ENCODE data around the gene SPRED3. TPM values are rescaled to one million over a fixed set of nuclear protein-coding genes. Genes with fewer than 3 reads are reported as not detected.

The SPRED3 gene
- total and polyA plus RNA-seq, 2 of the 8 experiments (the other 6 are each of a cell fraction or from before 2014, with no cell fraction given): 8.1 to 10.3 TPM

DNA sequence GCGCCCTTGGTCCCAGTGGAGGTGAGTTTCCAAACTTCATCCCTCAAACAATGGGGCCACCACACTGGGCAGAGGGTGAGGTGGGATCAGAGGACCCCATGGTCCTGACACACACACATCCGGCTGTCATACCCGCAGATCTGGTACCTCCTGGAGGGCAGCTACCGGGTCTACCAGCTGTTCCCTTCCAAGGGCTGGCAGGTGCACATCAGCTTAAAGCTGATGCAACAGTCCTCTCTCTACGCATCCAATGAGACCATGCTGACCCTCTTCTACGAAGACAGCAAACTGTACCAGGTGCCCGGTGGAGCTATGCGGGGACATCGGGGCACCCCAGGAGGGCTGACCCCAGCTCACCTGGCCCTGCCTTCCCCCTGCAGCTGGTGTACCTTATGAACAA lies 28.1 kb upstream of the SPRED3 start:
- Histone ChIP-seq H3K9me3 (ENCODE audit: insufficient read depth in 2 of 2, low read depth in 1 of 2, low read length in 1 of 2) (peaks cover 3 to 9% of the 10 kb centered on the region in 2 experiments; a peak in 2 of 4 replicates), H3K23me2 (ENCODE audit: low read depth, low read length) (peaks cover 8% of the 10 kb centered on the region; the same call in 1 of the 2 replicates), H2AFZ (ENCODE audit: low read length) (no peak overlapping the region), H2BK120ac (replicated peaks; ENCODE audit: low read depth, low read length) (no peak overlapping the region), H3K79me2 (ENCODE audit: control insufficient read depth in 1 of 2, insufficient read depth in 2 of 2, low read length in 2 of 2) (no peaks in the 10 kb centered on the region), H3K23ac (ENCODE audit: insufficient read length) (no peak overlapping the region), H2BK15ac (ENCODE audit: low read length) (0 out of 2 replicates have a peak overlapping the region, but pooled peaks have one; percentile 46), H3K14ac (ENCODE audit: insufficient read length) (no peak overlapping the region), H3K4me1 (replicated peaks in 1 of 4; ENCODE audit: control insufficient read depth in 3 of 4, insufficient read depth in 4 of 4, low read length in 3 of 4) (peaks cover 0 to 5% (median 2%) of the 10 kb centered on the region in 4 experiments; a peak in 3 of 7 replicates), H4K8ac (ENCODE audit: extremely low read depth, insufficient read depth, low read length) (peak overlapping the region; percentile 14; the same call in 1 of the 2 replicates), H3K4ac (replicated peaks; ENCODE audit: insufficient read length, low read depth, low read length) (no peak overlapping the region), H3K4me3 (ENCODE audit: extremely low read depth in 1 of 4, insufficient read depth in 2 of 4, low read depth in 3 of 4, low read length in 4 of 4) (no peak overlapping the region), H3K79me1 (ENCODE audit: low read depth, low read length) (no peaks in the 10 kb centered on the region), H3K36me3 (ENCODE audit: control insufficient read depth in 2 of 4, insufficient read depth in 4 of 4, low read length in 3 of 4) (no peaks in the 10 kb centered on the region), H3K18ac (ENCODE audit: extremely low read depth, low read length) (no peak overlapping the region; the same call in 1 of the 2 replicates), H3K56ac (replicated peaks; ENCODE audit: insufficient read length, low read depth, low read length) (no peak overlapping the region), H2BK12ac (ENCODE audit: low read depth, low read length) (peak overlapping the region; percentile 27; the same call in 1 of the 2 replicates), H4K20me1 (replicated peaks in 1 of 2; ENCODE audit: control insufficient read depth in 1 of 2, insufficient read depth in 2 of 2, low read length in 2 of 2) (peaks cover 0 to 2% of the 10 kb centered on the region in 2 experiments), H2AK5ac (ENCODE audit: low read depth, low read length) (no peak overlapping the region), H3K9ac (replicated peaks in 1 of 4; ENCODE audit: extremely low read depth in 1 of 4, low read depth in 3 of 4, low read length in 3 of 4) (no peak overlapping the region), H3K27ac (ENCODE audit: low read depth, low read length) (no peak overlapping the region), H3K27me3 (replicated peaks in 1 of 4; ENCODE audit: control insufficient read depth in 3 of 4, extremely low read depth in 1 of 4, insufficient read depth in 3 of 4, low read length in 3 of 4) (peaks cover 4 to 25% (median 19%) of the 10 kb centered on the region in 4 experiments), H2BK20ac (ENCODE audit: low read length) (no peak overlapping the region), H4K91ac (replicated peaks; ENCODE audit: insufficient read length, low read length) (no peak overlapping the region), H4K5ac (ENCODE audit: insufficient read length, low read depth, low read length) (no peak overlapping the region), H2BK5ac (ENCODE audit: low read depth, low read length) (no peak overlapping the region), H3K4me2 (ENCODE audit: insufficient read depth in 1 of 2, low read depth in 2 of 2, low read length in 2 of 2) (peak overlapping the region in 1 of 2 experiments; percentile 71; a peak in 1 of 4 replicates)
- ChIA-PET POLR2A (ENCODE audit: partially characterized antibody) (interaction anchor here (0.9 to 2.8 kb wide), 4 partner anchors 8 to 14 kb away, joined by 3 to 9 read pairs (median 4); partner anchors contain the start of gene PSMD8), CTCF (ENCODE audit: partially characterized antibody) (interaction anchor here (0.7 to 2.8 kb wide), 6 partner anchors 9 to 116 kb away, joined by 3 to 14 read pairs (median 3); partner anchors contain the start of genes GGN and PSMD8)
- DNase-seq (ENCODE audit: low read depth in 1 of 2, low spot score in 2 of 2) (no peak), FAIRE-seq (no peak)
- WGBS, 2 experiments (ENCODE audit: extremely low coverage in 1 of 2, insufficient coverage in 1 of 2, insufficient read length in 1 of 2, insufficient replicate concordance in 2 of 2, low coverage in 1 of 2, low lambda C conversion rate in 2 of 2, missing lambda C conversion rate in 1 of 2): 95% methylated on average over 9 of the region's 9 CpGs; no CpG with 5 or more reads in 1 of the 2 experiments
- TF ChIP-seq EP300 (IDR thresholded peaks at IDR 0.05; ENCODE audit: borderline replicate concordance in 1 of 2, low read depth in 2 of 2, low read length in 2 of 2): no peak
- TF ChIP-seq, protein P1, sequence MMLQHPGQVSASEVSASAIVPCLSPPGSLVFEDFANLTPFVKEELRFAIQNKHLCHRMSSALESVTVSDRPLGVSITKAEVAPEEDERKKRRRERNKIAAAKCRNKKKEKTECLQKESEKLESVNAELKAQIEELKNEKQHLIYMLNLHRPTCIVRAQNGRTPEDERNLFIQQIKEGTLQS (IDR thresholded peaks at IDR 0.05; ENCODE audit: insufficient read depth, low read depth, low read length): no peak
- TF ChIP-seq POLR2AphosphoS5 (IDR thresholded peaks at IDR 0.05; ENCODE audit: low read depth, low read length): no peak
- no peak for TF ChIP-seq SAP30 (IDR thresholded peaks at IDR 0.05; ENCODE audit: insufficient read depth, insufficient replicate concordance, low read length)
- TF ChIP-seq SIRT6 (IDR thresholded peaks at IDR 0.05; ENCODE audit: low read length): no peak
- TF ChIP-seq FOSL1 (IDR thresholded peaks at IDR 0.05; ENCODE audit: insufficient read depth, low read depth, low read length): no peak
- no peak for TF ChIP-seq BCL11A (IDR thresholded peaks at IDR 0.05; ENCODE audit: low read depth in 2 of 2, low read length in 2 of 2)
- no peak for TF ChIP-seq GABPA (IDR thresholded peaks at IDR 0.05; ENCODE audit: borderline replicate concordance, insufficient read depth, low read length)
- TF ChIP-seq ZNF274 (IDR thresholded peaks at IDR 0.05; ENCODE audit: borderline replicate concordance, extremely low read depth, low read length): no peak
- TF ChIP-seq TAF7 (optimal IDR thresholded peaks at IDR 0.05; ENCODE audit: borderline replicate concordance, low read depth, low read length): no peak
- no peak for TF ChIP-seq HDAC2 (IDR thresholded peaks at IDR 0.05; ENCODE audit: borderline replicate concordance in 1 of 2, low read depth in 2 of 2, low read length in 2 of 2)
